ENCODE data around the gene LASP1.
"Not testable (repeated sequence)": the region's sequence is repeated elsewhere in the genome, so short reads cannot be mapped to it uniquely, and the experiment has no call there.

The LASP1 gene

DNA sequence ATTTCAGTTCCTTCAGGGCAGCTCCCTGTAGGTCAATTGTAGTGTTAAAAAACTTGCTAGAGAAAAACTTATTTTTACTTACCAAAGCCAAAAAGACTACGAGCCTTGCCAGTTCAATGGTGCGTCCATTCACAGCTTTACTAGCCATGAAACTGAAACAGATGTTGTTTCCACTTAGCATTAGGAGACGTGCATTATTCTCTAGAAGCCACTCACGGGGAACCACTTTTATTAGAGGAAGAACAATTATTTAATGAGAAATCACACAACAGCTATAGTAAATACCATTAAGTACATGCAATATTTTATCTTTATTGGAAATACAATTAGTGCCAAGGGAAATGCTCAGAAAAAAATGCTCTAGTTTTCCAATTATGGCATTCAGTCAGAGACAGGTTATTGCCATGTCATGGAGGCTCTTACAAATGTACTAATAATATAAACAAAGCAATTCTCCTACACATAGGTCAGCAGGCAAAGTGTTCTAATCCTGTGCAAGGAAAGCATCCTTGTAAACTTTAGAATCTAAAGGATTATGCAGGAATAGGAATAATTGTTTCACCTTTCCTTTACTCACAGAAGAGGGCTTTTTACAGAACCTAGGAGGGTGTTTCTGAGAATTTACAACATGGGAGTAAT is 73.0 kb downstream of the LASP1 start:
- no peak for DNase-seq

DNA sequence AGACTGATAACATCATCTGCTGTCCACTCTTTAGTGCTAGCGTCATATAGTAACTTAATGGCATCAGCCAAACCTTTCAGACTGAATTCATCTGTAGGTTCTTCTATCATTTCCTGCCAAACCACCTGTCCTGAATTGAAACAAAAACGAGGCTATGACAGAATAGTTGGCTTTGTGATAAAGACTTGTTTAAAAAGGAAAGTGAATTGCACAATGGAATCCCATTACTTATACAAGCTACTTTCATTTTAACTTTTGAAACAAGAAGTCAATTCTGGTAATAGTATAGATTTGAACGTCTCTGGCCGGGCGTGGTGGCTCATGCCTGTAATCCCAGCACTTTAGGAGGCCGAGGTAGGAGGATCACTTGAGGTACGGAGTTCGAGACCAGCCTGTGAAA is 73.7 kb downstream of the LASP1 start:
- DNase-seq: no peak

DNA sequence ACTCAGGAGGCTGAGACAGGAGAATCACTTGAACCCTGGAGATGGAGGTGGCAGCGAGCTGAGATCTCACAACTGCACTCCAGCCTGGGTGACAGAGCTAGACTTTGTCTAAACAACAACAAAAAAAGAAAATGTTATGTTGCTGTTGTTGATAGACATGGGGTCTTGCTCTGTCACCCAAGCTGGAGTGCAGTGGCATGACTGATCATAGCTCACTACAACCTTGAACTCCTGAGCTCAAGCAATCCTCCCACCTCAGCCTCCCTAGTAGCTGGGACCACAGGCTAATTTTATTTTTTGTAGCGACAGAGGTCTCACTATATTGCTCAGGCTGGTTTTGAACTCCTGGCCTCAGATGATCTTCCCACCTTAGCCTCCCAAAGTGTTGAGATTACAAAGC is 77.3 kb downstream of the LASP1 start:
- no peak for DNase-seq

DNA sequence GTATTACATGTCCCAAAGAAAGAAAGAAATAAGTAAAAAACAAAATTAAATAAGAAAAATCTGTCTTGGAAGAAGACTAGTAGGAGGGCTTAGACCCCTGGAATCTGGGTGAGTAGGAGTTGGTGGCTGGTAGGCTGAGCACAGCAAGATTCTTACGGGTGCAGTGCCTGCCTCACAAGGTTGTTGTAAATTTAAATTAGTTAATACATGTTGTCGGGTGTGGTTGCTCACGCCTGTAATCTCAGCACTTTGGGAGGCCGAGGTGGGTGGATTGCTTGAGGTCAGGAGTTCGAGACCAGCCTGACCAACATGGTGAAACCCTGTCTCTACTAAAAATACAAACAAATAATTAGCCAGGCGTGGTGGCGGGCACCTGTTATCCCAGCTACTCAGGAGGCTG is 83.9 kb downstream of the LASP1 start:
- not testable (repeated sequence) for DNase-seq

DNA sequence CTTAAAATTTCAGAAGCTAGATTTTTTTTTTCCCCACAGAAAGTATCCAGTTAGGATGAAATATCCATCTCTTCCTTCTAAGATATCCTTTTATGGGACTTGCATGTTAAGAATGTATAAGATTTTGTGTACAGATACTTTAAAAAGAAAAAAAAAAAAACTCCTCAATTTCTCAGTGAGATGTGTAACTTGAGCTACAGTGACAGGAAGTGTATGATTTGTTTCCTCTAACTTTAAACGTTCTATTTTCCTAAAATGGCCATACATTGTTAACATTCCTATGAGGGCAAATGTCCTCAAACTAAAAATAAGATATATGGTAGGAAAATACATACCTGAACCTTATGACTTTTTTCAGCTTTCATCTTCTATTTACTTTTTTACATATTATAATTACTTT is 88.5 kb downstream of the LASP1 start:
- DNase-seq: no peak

DNA sequence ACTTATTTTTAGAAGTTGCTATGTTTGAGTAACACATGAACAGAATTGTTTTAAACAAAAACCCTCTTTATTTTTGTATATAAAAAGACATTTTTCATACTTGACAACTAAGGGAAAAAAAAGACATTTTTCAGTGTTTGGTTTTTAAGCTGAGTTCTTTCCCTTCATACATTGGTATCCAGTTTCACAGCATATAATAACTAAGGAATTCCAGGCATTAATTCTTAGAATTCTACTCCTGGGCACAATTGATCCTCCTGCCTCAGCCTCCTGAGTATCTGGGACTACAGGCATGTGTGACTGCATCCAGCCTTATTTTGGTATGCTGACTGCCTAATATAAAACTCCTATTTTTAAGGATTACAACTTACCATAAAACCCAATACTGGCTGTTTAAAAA is 88.9 kb downstream of the LASP1 start:
- DNase-seq: no peak

DNA sequence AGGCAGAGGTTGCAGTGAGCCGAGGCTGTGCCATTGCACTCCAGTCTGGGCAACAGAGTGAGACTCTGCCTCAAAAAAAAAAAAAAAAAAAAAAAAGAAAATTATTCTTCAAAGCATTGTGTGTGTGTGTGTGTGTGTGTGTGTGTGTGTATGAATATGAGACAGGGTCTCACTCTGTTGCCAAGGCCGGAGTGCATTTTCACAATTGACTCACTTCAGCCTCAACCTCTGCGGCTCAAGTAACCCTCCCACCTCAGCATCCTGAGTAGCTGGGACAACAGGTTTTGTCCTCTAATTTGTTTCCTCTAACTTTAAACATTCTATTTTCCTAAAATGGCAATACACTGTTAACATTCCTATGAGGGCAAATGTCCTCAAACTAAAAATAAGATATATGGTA is 89.7 kb downstream of the LASP1 start:
- no peak for DNase-seq

DNA sequence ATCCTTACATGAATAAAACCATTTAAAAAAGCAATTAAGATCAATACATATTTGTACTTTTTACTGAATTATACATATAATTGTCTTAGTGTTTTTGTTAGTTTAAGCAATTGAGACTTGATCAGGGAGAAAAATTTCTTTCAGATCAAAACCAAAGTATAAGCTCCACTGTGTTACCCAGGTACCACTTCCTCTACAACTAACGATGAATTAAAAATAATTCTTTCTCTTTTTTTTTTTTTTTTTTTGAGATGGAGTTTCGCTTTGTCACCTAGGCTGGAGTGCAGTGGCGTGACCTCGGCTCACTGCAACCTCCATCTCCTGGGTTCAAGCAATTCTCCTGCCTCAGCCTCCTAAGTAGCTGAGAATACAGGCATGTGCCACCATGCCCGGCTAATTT is 90.5 kb downstream of the LASP1 start:
- DNase-seq: no peak

DNA sequence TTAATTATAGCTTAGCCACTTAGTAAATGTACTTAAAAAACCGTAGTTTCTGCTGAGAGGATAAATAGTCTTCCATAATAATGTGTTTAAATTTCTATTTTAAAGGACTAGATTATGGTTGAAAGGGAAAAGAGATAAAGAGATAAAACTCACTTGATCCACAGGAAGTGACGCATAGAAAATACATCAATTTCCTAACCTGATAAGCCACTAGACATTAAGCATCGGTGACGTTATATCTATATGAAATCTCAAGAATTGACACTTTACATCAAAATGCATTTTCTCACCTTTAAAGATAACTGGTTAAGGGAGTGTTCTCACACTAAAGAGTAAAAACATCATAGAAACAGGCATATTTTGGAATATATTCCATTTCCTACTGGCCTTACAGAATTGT is 91.6 kb downstream of the LASP1 start:
- no peak for DNase-seq

DNA sequence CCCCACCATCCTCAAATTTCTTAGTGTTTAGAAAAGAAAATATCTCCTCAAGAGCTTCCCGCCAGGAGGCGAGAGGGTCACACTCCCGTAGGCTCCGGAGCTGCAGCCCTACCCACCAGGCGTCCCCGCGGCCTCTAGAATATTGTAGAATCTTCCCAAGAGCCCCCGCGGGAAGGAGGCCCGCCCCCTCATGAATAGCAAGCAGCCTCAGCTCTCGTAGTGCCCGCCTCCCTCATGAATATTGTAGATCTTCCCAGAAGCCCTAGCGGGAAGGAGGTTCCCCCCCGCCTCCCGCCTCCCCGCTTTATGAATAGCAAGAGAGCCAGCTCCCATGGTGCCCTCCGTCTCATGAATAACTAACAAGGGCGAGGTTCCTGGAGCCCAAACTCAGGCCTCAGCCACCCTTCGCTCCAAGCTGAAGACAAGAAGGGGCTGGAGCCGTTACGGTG is 97.5 kb downstream of the LASP1 start, which contains the start of gene FBXO47:
Gene FBXO47, minus strand, starts transcription at position 114 of the 449 bp plus-strand sequence. CDS start 4,378 bp downstream, outside the sequence.
- DNase-seq: peak; percentile 12 to 84

DNA sequence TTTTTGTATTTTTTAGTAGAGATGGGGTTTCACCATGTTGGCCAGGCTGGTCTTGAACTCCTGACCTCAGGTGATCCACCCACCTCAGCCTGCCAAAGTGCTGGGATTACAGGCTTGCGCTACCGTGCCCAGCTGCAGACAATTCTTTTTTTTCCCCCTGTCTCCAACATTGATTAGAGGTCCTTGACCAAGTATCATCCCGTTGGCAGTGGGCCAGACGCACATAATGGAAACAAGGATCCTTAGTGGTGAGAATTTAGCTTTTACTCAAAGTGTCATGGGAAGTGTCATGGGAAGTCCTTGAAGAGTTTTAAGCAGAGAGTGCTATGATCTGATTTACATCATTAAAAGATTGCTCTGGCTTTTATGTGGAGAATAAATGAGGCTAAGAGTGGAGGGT is 99.4 kb downstream of the LASP1 start:
- DNase-seq: no peak

DNA sequence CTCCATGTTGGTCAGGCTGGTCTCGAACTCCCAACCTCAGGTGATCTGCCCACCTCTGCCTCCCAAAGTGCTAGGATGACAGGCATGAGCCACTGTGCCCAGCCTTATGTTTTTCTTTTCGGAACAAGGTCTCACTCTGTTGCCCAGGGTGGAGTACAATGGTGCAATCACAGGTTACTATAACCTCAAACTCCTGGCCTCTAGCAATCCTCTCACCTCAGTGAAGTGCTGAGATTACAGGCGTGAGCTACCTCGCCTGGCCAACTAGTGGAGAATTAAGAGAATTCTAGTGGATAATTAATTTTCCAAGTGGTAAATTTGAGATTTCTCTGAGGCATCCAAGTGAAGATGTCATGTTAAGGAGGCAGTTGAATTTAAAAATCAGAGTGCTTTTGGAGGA is 100.3 kb downstream of the LASP1 start:
- no peak for DNase-seq

DNA sequence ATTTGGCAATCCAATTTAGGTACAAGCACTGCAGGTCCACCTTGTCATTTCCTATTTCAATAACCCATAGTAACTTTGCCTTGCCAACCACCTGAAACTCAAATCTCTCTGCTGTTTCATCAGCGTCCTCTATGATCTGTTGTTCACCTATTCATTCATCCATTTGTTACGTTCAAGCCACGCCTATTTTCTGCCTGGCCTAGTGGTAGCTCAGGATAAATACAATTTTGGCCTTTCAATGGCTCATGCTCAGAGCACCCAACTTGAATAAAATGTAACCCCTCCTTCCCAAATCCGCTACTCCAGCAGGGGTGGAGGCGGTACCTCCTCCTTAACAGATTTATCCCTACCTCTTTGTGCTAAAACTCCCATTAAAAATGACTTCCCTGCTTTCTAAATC is 100.9 kb downstream of the LASP1 start:
- DNase-seq: no peak
